ENCODE results near the gene ATF6. TPM values are rescaled to one million over a fixed set of nuclear protein-coding genes. Genes with fewer than 3 reads are reported as not detected.
A peak's percentile ranks its signal among the peaks of the same experiment; 100 is the strongest.

The ATF6 gene
- total and polyA plus RNA-seq, 12 donors, result 2.6 to 20.9 (median 15.2) TPM

- no peak for ATAC-seq
- Histone ChIP-seq H3K27me3 (no peaks in the 10 kb centered on the region), H3K36me3 (peaks cover 0 to 59% (median 0%) of the 10 kb centered on the region in 9 donors), H3K27ac (no peak overlapping the region), H3K4me1 (peaks cover 0 to 15% (median 0%) of the 10 kb centered on the region in 9 donors), H3K9me3 (peaks cover 0 to 27% (median 9%) of the 10 kb centered on the region in 11 donors), H3K4me3 (no peak overlapping the region)
- TF ChIP-seq, protein P1, sequence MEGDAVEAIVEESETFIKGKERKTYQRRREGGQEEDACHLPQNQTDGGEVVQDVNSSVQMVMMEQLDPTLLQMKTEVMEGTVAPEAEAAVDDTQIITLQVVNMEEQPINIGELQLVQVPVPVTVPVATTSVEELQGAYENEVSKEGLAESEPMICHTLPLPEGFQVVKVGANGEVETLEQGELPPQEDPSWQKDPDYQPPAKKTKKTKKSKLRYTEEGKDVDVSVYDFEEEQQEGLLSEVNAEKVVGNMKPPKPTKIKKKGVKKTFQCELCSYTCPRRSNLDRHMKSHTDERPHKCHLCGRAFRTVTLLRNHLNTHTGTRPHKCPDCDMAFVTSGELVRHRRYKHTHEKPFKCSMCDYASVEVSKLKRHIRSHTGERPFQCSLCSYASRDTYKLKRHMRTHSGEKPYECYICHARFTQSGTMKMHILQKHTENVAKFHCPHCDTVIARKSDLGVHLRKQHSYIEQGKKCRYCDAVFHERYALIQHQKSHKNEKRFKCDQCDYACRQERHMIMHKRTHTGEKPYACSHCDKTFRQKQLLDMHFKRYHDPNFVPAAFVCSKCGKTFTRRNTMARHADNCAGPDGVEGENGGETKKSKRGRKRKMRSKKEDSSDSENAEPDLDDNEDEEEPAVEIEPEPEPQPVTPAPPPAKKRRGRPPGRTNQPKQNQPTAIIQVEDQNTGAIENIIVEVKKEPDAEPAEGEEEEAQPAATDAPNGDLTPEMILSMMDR (IDR thresholded peaks at IDR 0.05), result no peak
- DNase-seq, result no peak
- WGBS, 2 donors, result 79% methylated on average over 5 of the region's 5 CpGs
- intact Hi-C loops (cut with DNase I), result no loop called here
Observed at GRCh38 chr1:161987872-161988271, 221.8 kb downstream of the ATF6 start.

DNA sequence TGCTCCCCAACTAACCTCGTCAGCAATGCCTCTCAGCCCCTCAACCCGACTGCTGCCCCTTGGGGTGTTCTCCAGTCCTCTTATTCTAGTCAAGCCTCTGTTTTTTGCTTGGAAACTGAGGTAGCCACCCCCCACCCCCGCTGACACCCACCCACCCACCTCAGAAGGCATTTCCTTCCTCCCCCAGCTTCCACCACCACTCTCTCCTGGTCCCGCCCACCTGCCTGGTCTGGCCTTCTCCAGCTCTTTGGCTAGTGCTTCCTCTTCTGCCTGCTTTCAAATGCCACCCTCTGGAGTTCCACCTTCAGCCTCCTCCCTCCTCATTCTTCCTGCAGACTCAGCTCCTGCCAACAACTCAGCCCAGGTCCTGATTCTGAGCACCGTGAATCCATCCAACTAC lies 222.3 kb downstream of the ATF6 start:
- no peak for DNase-seq
- Histone ChIP-seq H3K27me3 (no peaks in the 10 kb centered on the region), H3K27ac (peak overlapping the region in 1 of 10 donors; percentile 60), H3K9me3 (peaks cover 0 to 27% (median 9%) of the 10 kb centered on the region in 11 donors), H3K36me3 (peaks cover 0 to 61% (median 0%) of the 10 kb centered on the region in 9 donors), H3K4me3 (no peak overlapping the region), H3K4me1 (peaks cover 0 to 15% (median 0%) of the 10 kb centered on the region in 9 donors)
- TF ChIP-seq, protein P1 (IDR thresholded peaks at IDR 0.05), result no peak
- WGBS, 2 donors, result 78 to 82% methylated on average over 5 of the region's 5 CpGs
- intact Hi-C loops (cut with DNase I), result no loop called here
- no peak for ATAC-seq

DNA sequence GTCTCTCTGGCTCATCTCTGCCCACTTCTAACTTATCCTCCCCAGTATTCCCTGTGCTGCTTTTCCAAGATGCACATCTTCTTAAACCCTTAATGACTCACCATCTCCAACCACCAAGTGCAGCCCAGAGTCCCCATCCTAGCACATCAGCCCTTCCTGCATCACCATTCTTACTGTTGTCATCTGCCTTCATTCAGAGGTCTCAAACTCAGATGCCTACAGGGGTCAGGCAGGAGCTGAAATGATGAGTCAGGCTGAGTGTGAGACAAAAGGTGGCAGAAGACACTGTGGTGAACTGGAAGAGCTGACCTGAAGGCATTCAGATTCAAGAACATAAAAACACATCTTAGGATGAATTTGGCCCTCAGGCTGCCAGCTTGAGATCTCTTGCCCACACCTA lies 223.0 kb downstream of the ATF6 start:
- H3K9me3 ChIP-seq, result peaks cover 0 to 27% (median 9%) of the 10 kb centered on the region in 11 donors
- H3K27ac ChIP-seq, result peak overlapping the region in 1 of 10 donors; percentile 60
- intact Hi-C loops (cut with DNase I), result no loop called here
- ATAC-seq (no peak), DNase-seq (no peak)
- peaks cover 0 to 57% (median 0%) of the 10 kb centered on the region in 9 donors for H3K36me3 ChIP-seq
- no peak overlapping the region for H3K4me3 ChIP-seq
- TF ChIP-seq, protein P1 (IDR thresholded peaks at IDR 0.05), result no peak
- H3K4me1 ChIP-seq, result peaks cover 0 to 15% (median 0%) of the 10 kb centered on the region in 9 donors
- H3K27me3 ChIP-seq, result no peaks in the 10 kb centered on the region

- H3K27ac ChIP-seq, result peak overlapping the region in 1 of 10 donors; percentile 60
- 83 to 91% methylated on average over 5 of the region's 5 CpGs for WGBS, 2 donors
- no peaks in the 10 kb centered on the region for H3K27me3 ChIP-seq
- DNase-seq (no peak), ATAC-seq (peak in 2 of 8 donors; percentile 18 to 45)
- no peak overlapping the region for H3K4me3 ChIP-seq
- TF ChIP-seq, protein P1 (IDR thresholded peaks at IDR 0.05), result no peak
- peaks cover 0 to 27% (median 9%) of the 10 kb centered on the region in 11 donors for H3K9me3 ChIP-seq
- peaks cover 0 to 59% (median 0%) of the 10 kb centered on the region in 9 donors for H3K36me3 ChIP-seq
- intact Hi-C loops (cut with DNase I), result no loop called here
- peaks cover 0 to 15% (median 0%) of the 10 kb centered on the region in 9 donors for H3K4me1 ChIP-seq
Observed at GRCh38 chr1:161989786-161990185, 223.7 kb downstream of the ATF6 start.

Data from heart right ventricle (tissue), 16 donors.